Measurements from ENCODE around the gene GRK6. TPM values are rescaled to one million over a fixed set of nuclear protein-coding genes. Genes with fewer than 3 reads are reported as not detected.

Gene GRK6
- total RNA-seq, 1 donor from 2014 or later: 28.7 TPM

DNA sequence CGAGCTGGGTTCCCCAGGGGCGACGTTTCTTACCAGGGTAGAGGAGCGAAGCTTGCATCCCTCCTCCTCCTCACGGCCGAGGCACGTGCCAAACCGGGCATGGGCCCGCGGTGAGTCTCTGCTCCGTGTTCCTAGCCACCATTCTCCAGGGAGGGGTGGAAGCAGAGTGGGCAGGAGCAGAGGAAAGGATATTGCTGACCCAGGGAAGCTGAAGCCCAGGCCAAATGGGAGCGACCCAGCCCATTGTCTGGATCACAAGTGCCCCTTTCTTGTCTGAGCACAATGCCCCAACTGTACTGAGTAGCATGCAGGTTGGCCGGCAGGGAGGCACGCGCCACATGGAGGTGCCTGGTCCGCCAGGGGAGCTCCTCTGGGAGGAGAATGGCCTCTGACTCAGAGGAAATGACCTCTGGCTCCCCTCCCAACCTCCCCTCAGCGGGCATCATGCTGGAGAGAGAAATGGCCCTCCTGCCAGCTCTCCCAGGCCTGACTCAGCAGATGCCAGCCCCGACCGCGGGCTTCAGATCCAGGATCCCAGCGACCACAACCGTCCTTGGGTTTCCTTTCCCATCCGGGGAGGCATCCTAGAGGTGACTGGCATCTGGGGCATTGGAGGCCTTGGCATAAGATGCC, 21.3 kb downstream of the GRK6 start:
- H3K4me1 ChIP-seq: peaks cover 36% of the 10 kb centered on the region
- H3K36me3 ChIP-seq: no peaks in the 10 kb centered on the region
- DNase-seq (ENCODE audit: extremely low spot score in 2 of 2): no peak
- H3K27me3 ChIP-seq: no peaks in the 10 kb centered on the region
- peak overlapping the region; percentile 50 to 70 for H3K4me3 ChIP-seq
- intact Hi-C loops (cut with DNase I): loop anchor here (2.0 kb wide), 1 partner anchor 45 kb away; no protein-coding TSS in a partner anchor
- TF ChIP-seq, protein P1, sequence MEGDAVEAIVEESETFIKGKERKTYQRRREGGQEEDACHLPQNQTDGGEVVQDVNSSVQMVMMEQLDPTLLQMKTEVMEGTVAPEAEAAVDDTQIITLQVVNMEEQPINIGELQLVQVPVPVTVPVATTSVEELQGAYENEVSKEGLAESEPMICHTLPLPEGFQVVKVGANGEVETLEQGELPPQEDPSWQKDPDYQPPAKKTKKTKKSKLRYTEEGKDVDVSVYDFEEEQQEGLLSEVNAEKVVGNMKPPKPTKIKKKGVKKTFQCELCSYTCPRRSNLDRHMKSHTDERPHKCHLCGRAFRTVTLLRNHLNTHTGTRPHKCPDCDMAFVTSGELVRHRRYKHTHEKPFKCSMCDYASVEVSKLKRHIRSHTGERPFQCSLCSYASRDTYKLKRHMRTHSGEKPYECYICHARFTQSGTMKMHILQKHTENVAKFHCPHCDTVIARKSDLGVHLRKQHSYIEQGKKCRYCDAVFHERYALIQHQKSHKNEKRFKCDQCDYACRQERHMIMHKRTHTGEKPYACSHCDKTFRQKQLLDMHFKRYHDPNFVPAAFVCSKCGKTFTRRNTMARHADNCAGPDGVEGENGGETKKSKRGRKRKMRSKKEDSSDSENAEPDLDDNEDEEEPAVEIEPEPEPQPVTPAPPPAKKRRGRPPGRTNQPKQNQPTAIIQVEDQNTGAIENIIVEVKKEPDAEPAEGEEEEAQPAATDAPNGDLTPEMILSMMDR (IDR thresholded peaks at IDR 0.05): no peak
- TF ChIP-seq POLR2AphosphoS5 (IDR thresholded peaks at IDR 0.05; ENCODE audit: insufficient read depth in 1 of 2, low read depth in 1 of 2): no peak
- no peak for TF ChIP-seq POLR2A (IDR thresholded peaks at IDR 0.05)
- no peaks in the 10 kb centered on the region for H3K9me3 ChIP-seq
- peak overlapping the region; percentile 19 for H3K27ac ChIP-seq

DNA sequence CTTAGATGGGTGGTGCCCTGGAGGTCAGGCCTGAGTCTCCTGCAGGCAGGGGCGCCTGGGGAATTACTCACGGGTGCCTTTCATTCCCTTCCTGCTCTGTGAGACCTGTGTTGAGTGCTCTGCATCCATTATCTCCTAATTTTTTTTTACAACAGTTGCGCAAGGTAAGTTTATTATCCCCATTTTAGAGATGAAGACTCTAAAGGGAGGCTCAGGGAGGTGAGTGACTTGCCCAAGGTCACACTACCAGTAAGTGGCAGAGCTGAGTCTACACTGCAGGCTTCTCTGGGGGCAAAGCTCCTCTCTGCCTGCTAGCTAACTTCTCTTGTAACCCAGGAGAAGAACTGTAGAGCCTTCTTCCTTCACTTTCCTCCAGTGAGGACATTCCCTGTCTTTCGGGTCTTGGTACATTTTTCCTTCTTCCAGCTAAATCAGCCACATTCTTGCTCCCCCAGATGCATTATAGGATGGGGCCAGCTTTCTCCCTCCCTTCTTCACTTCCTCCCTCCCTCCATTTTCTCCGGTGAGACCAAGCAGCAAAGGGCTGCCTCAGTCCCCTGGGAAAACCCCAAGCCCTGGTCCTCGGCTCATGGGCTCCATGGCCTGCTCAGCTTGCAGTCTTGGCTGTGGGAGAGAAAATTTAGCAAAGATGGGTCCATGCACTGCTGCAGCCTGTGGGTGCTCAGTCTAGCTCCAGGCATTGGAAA, 21.9 kb downstream of the GRK6 start:
- H3K27me3 ChIP-seq: no peaks in the 10 kb centered on the region
- H3K4me3 ChIP-seq: no peak overlapping the region
- H3K36me3 ChIP-seq: no peaks in the 10 kb centered on the region
- intact Hi-C loops (cut with DNase I): loop anchor here (2.0 kb wide), 1 partner anchor 46 kb away; no protein-coding TSS in a partner anchor
- no peak for DNase-seq (ENCODE audit: extremely low spot score in 2 of 2)
- TF ChIP-seq, protein P1 (IDR thresholded peaks at IDR 0.05): no peak
- TF ChIP-seq POLR2A (IDR thresholded peaks at IDR 0.05) (no peak), POLR2AphosphoS5 (IDR thresholded peaks at IDR 0.05; ENCODE audit: insufficient read depth in 1 of 2, low read depth in 1 of 2) (no peak)
- no peak overlapping the region for H3K27ac ChIP-seq
- peaks cover 36% of the 10 kb centered on the region for H3K4me1 ChIP-seq
- no peaks in the 10 kb centered on the region for H3K9me3 ChIP-seq

GRCh38 chr5:177449140-177450061, 22.9 kb downstream of the GRK6 start:
- H3K4me1 ChIP-seq: peaks cover 45% of the 10 kb centered on the region
- no peak for DNase-seq (ENCODE audit: extremely low spot score in 2 of 2)
- no peaks in the 10 kb centered on the region for H3K36me3 ChIP-seq
- H3K27ac ChIP-seq: no peak overlapping the region
- H3K9me3 ChIP-seq: no peaks in the 10 kb centered on the region
- no peak overlapping the region for H3K4me3 ChIP-seq
- intact Hi-C loops (cut with DNase I): loop anchor here (2.0 to 10.0 kb wide), 2 partner anchors 47 to 135 kb away; partner anchors contain the start of gene MXD3
- H3K27me3 ChIP-seq: no peaks in the 10 kb centered on the region
- no peak for TF ChIP-seq POLR2A (IDR thresholded peaks at IDR 0.05)
- no peak for TF ChIP-seq POLR2AphosphoS5 (IDR thresholded peaks at IDR 0.05; ENCODE audit: insufficient read depth in 1 of 2, low read depth in 1 of 2)
- TF ChIP-seq, protein P1 (IDR thresholded peaks at IDR 0.05): no peak

GRCh38 chr5:177450667-177451424, 24.4 kb downstream of the GRK6 start:
- intact Hi-C loops (cut with DNase I): loop anchor here (10.0 kb wide), 1 partner anchor 136 kb away; the partner anchor contains the start of gene MXD3
- no peak overlapping the region for H3K27ac ChIP-seq
- H3K4me3 ChIP-seq: no peak overlapping the region
- no peaks in the 10 kb centered on the region for H3K36me3 ChIP-seq
- H3K4me1 ChIP-seq: peaks cover 56% of the 10 kb centered on the region
- DNase-seq (ENCODE audit: extremely low spot score in 2 of 2): no peak
- no peaks in the 10 kb centered on the region for H3K27me3 ChIP-seq
- no peaks in the 10 kb centered on the region for H3K9me3 ChIP-seq
- TF ChIP-seq, protein P1 (IDR thresholded peaks at IDR 0.05): no peak
- TF ChIP-seq POLR2AphosphoS5 (IDR thresholded peaks at IDR 0.05; ENCODE audit: insufficient read depth in 1 of 2, low read depth in 1 of 2) (no peak), POLR2A (IDR thresholded peaks at IDR 0.05) (no peak)

Data from vagina (tissue), 2 donors.